Gastroesophageal sphincter (tissue), 3 donors: Measurements from ENCODE around the gene PCDH15.

Source experiments
- CTCF ChIP-seq, 4 experiments: fragments of 200-600 bp in 2 of 4; fragments of 450-650 bp in 2 of 4; sonication (generic) in 1 of 4; IDR thresholded peaks; one replicate each; pipeline ENCODE4 v1.5.1; 2017 to 2019; ENCODE audit warnings: antibody characterized with exemption in 4 of 4, mild to moderate bottlenecking in 2 of 4, moderate library complexity in 2 of 4
- EP300 ChIP-seq: sonication (generic); formaldehyde crosslinking; IDR thresholded peaks from one replicate; pipeline ENCODE4 v1.6.1; 2017; ENCODE audit warnings: antibody characterized with exemption, mild to moderate bottlenecking
- POLR2A ChIP-seq, 2 donors: fragments of 450-650 bp; IDR thresholded peaks; one replicate each; pipeline ENCODE4 v1.6.1; 2017; ENCODE audit warnings: antibody characterized with exemption in 2 of 2, mild to moderate bottlenecking in 2 of 2, moderate library complexity in 1 of 2
- POLR2AphosphoS5 ChIP-seq: sonication (generic); formaldehyde crosslinking; IDR thresholded peaks from one replicate; pipeline ENCODE4 v1.6.1; 2017; ENCODE audit warnings: antibody characterized with exemption

- TF ChIP-seq CTCF (IDR thresholded peaks at IDR 0.05) (no peak), POLR2A (IDR thresholded peaks at IDR 0.05) (no peak), EP300 (no peak), POLR2AphosphoS5 (no peak)
Observed at GRCh38 chr10:54011117-54011516, 789.9 kb downstream of the PCDH15 start.
